HG03432 (cell line): ENCODE data around the gene APOL3.
"Not testable (repeated sequence)": the region's sequence is repeated elsewhere in the genome, so short reads cannot be mapped to it uniquely, and the experiment has no call there.

Experiments
- ATAC-seq: cut with Tn5 transposase; IDR thresholded peaks from one replicate; pipeline ENCODE4 v1.9.1; 2021; ENCODE audit warnings: mild to moderate bottlenecking, moderate library complexity; ENCODE audit not compliant: unreplicated experiment

Gene APOL3

GRCh38 chr22:36193577-36193976, 33.0 kb upstream of the APOL3 start:
- ATAC-seq = no peak

DNA sequence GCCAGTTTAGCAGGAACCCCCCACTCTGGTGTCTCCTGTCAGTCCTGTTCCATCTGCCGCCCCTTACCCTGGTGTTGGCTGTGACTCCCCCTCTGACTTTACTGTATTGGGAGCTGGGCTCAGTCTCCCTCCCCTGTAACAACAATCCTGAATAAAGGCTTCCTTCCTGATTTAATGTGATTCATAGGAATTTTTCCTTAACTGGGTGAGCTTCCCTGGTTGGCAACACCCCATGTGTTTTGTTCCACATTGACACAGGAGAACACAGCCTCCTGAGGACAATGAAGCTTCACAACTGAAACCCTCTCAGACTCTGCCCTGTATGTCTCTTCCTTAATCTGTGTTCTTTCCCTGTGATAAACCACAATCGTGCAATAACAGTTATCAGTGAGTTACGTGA, 32.6 kb upstream of the APOL3 start:
- no peak for ATAC-seq

- ATAC-seq = no peak
These were observed 32.0 kb upstream of the APOL3 start for GRCh38 chr22:36192542-36192941.

- no peak for ATAC-seq
These were observed 30.7 kb upstream of the APOL3 start for GRCh38 chr22:36191106-36191836.

GRCh38 chr22:36187862-36188261, 27.3 kb upstream of the APOL3 start:
- not testable (repeated sequence) for ATAC-seq

DNA sequence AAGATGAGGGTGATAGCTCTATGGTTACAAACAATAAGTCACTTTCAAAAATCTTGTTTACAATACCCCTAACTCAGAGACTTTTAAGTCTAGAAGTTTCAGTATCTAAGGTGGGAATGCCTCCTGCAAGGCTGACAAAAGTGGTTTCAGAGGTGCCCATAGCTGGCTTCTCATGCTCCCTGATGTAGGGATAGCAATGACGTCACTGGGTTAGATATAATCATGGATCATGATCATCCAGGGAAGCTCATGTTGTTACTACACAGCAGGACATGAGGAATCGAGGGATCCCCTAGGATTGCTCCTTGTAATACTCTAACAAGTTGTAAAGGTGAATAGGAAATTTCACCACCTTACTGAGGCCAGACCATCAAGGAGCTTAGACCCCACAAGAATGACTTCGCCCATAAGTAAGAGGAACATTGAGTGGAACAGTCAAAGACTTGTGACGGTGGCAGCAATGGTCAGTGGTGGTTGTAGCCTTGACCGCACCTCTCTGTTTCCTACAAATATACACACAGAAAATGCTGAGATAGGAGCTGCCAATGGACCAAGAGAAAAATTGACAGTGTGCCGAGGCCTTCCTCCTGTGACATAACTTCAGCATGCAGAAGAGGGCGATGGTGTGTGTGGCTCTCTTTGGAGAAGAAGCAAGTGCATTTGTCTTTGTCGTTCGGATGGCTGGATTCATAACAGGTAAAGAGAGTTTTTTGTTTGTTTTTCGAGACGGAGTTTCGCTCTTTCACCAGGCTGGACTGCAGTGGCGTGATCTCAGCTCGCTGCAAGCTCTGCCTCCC, 25.5 kb upstream of the APOL3 start:
- no peak for ATAC-seq

GRCh38 chr22:36184433-36185025, 24.0 kb upstream of the APOL3 start:
- ATAC-seq = no peak

- ATAC-seq = no peak
These were observed 22.9 kb upstream of the APOL3 start for GRCh38 chr22:36183446-36183845.

DNA sequence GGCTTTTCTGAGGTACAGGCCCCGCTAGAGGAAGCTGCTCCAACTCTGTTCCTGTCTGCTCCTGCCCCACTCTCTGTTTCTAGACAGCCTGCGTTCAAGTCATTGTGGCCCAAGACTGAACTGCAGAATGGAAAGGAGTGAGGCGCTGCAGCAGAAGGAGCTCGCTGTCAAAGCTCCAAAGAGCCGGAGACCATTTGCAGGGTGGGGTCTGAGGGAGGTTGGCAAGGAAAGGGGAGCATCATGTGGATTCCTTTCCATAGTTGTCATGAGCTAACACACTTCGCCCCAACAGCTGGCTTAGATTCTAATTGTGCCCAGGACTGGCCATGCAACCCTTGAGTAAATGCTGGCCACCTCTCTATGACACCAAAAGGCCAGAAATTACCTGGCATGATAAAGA, 22.3 kb upstream of the APOL3 start:
- ATAC-seq = no peak

DNA sequence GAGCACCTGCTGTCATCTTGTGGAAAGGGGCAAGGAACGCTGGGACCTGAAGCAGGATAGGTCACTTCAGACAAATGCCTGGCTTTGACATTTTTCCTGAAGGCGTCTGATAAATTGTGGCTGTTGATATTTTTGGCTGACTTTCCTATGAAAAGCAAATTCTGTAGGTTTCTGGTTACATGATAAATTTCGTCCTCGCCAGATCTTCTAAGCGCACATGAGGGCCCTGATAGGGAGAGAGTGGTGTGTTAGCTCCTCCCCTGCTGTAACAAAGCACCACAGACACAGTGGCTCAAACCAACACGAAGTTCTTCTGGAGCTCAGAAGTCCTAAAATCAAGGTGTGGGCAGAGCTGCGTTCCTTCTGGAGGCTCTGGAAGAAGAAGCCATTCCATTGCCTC, 21.5 kb upstream of the APOL3 start:
- no peak for ATAC-seq

GRCh38 chr22:36180928-36181327, 20.4 kb upstream of the APOL3 start:
- ATAC-seq = no peak

DNA sequence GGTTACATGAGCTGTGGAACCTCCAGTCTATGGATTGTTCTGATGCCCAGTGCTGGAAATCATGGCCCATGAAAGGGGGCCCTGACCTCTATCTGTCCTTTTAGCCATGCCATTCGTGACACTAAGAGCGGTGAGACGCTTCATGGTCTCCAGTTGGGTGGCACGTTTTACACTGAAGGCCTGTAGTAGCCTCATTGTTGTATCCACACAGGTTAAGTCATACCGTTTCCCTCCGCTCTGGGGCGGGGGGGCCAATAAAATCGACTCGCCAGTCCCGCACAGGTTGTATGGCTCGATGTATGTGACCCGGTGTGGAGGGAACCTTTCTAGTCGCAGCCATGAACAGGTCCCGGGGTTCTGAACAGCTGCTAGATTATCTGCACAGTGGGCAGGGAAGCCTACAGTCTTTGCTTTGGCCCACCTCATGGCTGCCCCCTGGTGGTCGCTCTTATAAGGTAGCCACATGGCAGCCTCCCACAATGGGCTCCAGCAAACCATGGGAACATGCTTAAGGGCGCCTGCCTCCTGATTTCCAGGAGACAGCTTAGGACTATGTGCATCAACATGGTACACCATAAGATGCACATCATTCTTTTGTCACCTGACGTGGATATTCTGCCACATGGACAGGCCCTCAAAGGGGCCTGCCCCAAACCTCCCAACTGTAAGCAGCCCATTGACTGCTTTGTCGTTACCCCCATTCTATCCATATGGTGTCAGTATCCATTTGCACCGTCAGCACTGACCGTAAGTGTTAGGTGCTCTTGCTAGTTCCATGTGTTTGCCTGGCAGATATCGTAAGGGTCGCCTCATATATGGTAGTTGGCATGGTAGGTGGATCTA, 19.7 kb upstream of the APOL3 start:
- no peak for ATAC-seq

DNA sequence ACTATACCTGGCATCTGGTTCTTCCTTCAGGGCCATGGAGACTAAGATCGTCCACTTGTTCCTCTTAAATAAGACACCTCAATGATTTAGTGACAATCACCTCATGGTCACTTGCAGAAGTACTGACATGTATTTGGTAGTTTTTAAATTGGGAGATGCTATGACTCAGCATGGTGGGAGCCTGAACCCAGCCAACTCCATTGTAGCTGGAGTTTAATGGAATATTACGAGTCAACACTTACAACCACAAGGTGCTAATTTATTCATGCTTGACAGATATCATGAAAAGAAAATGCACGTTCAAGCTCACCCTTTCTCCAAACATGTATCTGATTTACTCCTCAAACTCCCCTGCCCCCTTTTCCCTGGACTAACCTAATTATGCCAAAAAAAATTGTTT, 16.6 kb upstream of the APOL3 start:
- ATAC-seq = no peak

GRCh38 chr22:36175892-36176291, 15.3 kb upstream of the APOL3 start:
- no peak for ATAC-seq

- no peak for ATAC-seq
These were observed 11.4 kb upstream of the APOL3 start for GRCh38 chr22:36171941-36172340.

GRCh38 chr22:36166518-36167220, 6.1 kb upstream of the APOL3 start:
- no peak for ATAC-seq

DNA sequence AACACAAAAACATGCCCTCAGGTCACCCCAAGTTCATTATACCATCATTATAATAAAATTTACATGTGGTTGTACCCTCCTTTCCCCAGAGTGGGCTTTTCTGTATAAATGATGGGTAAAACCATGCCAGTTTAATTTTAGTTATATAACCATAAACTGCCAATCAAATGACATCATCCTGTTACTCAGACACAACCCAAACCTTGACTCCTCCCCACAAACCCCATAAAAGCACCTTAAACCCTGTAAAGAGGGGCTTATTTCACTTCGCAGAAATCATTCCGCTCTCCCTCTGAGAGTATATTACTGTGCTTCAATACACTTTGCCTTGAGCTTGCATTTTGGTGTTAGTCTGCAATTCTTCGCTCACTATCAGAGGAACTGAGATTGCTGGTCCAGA, 5.5 kb upstream of the APOL3 start:
- no peak for ATAC-seq

- ATAC-seq = no peak
These were observed 4.6 kb upstream of the APOL3 start for GRCh38 chr22:36165141-36165540.

- ATAC-seq = no peak
These were observed 4.1 kb upstream of the APOL3 start for GRCh38 chr22:36164621-36165020.

- ATAC-seq = no peak
These were observed 2.9 kb upstream of the APOL3 start for GRCh38 chr22:36163497-36163896.
